SK-N-MC (cell line): ENCODE data around the gene LRP5.

Experiments used
- EZH2 ChIP-seq: fragments of 200-600 bp; sonication (generic); IDR thresholded peaks from one replicate; pipeline ENCODE4 v1.6.1; 2017; ENCODE audit warnings: antibody characterized with exemption
- POLR2AphosphoS5 ChIP-seq: IDR thresholded peaks from 2 replicates; pipeline ENCODE4 v1.6.1; 2012; ENCODE audit warnings: mild to moderate bottlenecking, low read depth, low read length, borderline replicate concordance

DNA sequence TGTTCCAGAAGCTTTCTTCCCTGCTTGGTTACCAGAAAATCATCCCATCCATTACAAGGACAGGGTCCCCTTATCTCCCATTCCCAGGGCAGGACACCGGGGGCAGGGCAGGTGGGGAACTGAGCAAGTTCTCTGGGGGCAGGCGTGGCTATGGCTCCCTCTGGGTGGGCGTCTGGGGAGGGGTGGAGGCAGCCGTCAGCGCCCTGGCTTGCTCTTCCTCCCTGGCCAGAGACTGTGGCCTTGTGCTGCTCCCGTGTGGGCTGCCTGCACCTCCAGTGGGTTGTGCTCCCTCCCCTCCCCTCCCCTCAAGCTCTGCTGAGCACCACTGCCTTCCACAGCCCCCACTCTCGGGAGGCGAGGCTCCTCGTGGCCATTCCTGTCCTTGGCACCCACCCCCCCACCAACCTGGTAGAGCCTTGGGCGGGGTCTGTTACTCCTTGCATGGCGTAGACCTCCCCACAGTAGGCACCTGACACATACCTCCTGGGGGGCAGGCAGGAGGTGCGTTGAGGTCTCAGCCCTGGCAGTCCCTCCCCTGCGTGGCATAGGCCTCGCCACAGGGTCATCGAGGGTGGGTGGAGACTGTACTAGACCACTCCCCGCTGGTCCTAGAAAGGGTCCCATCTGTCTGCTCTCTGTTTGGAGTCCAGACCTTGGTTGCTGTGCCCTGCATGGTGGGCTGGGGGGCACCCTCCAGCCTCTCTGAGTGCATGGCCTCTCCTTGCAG lies 123.9 kb downstream of the LRP5 start:
- TF ChIP-seq EZH2 (no peak), POLR2AphosphoS5 (no peak)
